Germinal center (tissue), 1 donor: ENCODE measurements around the gene DPY19L3.

Source experiments
- DNase-seq: peaks from one replicate; pipeline ENCODE4 v3.0.0; 2012; ENCODE audit warnings: mixed read lengths, low spot score

Gene DPY19L3

DNA sequence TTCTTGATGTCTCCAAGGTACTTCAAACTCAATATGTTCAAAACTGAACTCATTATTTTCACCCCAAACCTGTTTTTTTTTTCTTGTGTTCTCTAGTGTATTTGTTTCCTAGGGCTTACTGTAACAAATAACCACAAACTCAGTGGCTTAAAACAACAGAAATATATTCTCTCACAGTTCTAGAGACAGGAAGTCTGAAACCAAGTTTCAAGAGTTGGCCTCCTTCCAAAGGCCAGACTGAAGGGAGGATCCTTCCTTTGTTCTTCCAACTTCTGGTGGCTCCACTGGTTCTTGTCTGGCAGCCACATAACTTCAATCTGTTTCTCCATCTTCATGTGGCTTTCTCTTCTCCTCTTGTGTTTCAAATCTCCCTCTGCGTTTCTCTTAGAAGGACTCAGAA, 113.5 kb downstream of the DPY19L3 start:
- no peak for DNase-seq

DNA sequence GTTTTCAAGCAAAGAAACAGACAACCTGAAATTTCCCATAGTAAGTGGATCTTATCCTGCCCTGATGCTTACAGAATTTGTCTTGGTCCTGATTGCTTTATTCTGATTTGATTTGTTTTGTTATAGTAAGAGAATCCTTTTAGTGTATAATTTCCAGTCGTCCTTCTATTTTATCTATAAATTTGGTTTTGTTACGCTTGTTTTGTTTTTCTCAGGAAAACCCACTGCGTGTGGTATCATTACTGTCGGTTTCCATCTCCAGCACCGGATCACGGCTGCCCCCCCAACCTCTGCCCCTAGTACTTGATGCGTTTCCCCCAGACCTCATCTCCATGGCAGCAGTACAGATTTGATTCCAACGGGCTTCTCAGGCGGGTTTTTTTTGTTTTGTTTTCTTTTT, 117.4 kb downstream of the DPY19L3 start:
- DNase-seq = no peak

DNA sequence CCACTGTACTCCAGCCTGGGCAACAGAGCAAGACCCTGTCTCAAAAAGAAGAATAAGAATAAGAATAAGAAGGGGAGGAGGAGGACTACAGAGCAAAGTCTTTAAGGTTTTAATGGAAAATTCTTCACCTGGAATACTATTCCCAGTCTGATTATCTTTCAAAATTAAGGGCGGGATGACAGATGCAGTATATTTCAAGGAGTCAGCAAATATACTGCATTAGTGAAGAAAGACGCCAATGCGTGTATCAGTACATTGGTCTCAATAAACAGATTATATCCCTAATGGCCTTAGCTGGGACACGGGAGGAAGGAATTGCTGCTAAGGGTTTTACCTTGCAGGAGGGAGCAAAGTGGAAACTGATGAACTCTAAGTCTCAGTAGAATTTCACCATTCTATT, 121.3 kb downstream of the DPY19L3 start:
- no peak for DNase-seq

DNA sequence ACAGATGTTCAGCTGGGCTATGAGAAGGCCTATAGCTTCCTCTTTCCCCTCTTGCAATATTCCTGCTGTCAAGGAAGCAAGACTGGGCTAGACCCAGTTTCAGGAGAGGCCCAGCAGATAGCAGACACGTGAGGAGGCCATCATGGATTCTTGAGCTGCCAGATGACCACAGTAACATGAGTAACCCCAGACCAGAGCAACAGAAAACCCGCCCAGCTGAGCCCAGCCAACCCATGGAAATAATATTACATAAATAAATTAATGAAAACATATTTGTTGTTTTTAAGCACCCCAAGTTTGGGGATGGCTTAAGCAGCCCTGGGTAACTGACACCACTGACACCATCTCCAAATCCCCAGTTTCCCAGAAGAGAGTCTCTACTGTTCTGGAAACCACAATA, 125.2 kb downstream of the DPY19L3 start:
- DNase-seq = no peak

DNA sequence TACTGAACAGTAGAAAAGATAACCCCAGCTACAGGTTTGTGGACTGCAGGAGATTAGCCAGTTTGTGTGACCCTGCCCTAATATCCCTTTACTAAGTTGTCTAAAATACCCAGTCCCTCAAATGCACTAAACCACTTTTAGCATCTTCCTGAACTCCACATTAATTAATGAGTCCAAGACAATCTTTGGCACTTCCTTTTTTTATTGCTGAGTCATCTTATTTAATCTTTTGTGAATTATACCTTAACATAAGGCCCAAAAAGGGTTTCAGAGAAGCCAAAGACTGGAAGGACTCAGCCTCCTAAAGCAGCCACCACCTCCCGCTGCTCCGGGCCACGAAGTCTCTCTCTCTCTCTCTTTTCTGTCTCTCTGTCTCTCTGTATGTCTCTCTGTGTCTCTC, 126.7 kb downstream of the DPY19L3 start:
- DNase-seq = no peak
